GM21576 (cell line): ENCODE data around the gene CTSV.
A peak's percentile ranks its signal among the peaks of the same experiment; 100 is the strongest.
"Not testable (repeated sequence)": the region's sequence is repeated elsewhere in the genome, so short reads cannot be mapped to it uniquely, and the experiment has no call there.

Experiments
- ATAC-seq: cut with Tn5 transposase; IDR thresholded peaks from one replicate; pipeline ENCODE4 v1.9.1; 2021; ENCODE audit warnings: mild to moderate bottlenecking, moderate library complexity; ENCODE audit not compliant: unreplicated experiment

Gene CTSV

GRCh38 chr9:97045300-97045699 lies 6.4 kb upstream of the CTSV start:
- ATAC-seq, result no peak

- no peak for ATAC-seq
These were observed 3.0 kb upstream of the CTSV start for GRCh38 chr9:97041898-97042297.

- ATAC-seq, result no peak
These were observed 545 bp upstream of the CTSV start for GRCh38 chr9:97039514-97039860.

- not testable (repeated sequence) for ATAC-seq
These were observed 15.4 kb downstream of the CTSV start for GRCh38 chr9:97023505-97023904.

- peak; percentile 82 for ATAC-seq
These were observed 25.5 kb downstream of the CTSV start for GRCh38 chr9:97013151-97014132.

GRCh38 chr9:97012617-97013016 lies 26.3 kb downstream of the CTSV start:
- ATAC-seq, result peak; percentile 59

- not testable (repeated sequence) for ATAC-seq
These were observed 36.7 kb downstream of the CTSV start for GRCh38 chr9:97002195-97002594.

- ATAC-seq, result not testable (repeated sequence)
These were observed 37.6 kb downstream of the CTSV start for GRCh38 chr9:97001338-97001737.

- ATAC-seq, result not testable (repeated sequence)
These were observed 38.7 kb downstream of the CTSV start for GRCh38 chr9:97000139-97000787.

- ATAC-seq, result not testable (repeated sequence)
These were observed 39.2 kb downstream of the CTSV start for GRCh38 chr9:96999733-97000132.

- ATAC-seq, result not testable (repeated sequence)
These were observed 41.8 kb downstream of the CTSV start for GRCh38 chr9:96997009-96997701.

- not testable (repeated sequence) for ATAC-seq
These were observed 44.4 kb downstream of the CTSV start for GRCh38 chr9:96994531-96995016.

GRCh38 chr9:96992303-96992702 lies 46.6 kb downstream of the CTSV start:
- not testable (repeated sequence) for ATAC-seq

- ATAC-seq, result not testable (repeated sequence)
These were observed 49.1 kb downstream of the CTSV start for GRCh38 chr9:96989747-96990318.

GRCh38 chr9:96984887-96985286 lies 54.1 kb downstream of the CTSV start:
- not testable (repeated sequence) for ATAC-seq

GRCh38 chr9:96984139-96984538 lies 54.8 kb downstream of the CTSV start:
- ATAC-seq, result not testable (repeated sequence)

- not testable (repeated sequence) for ATAC-seq
These were observed 55.3 kb downstream of the CTSV start for GRCh38 chr9:96983496-96984122.
